Stomach (tissue), 4 donors: ENCODE data around the gene OPRL1.

Experiments
- CTCF ChIP-seq, 7 experiments: fragments of 450-650 bp in 4 of 7; fragments of 200-600 bp in 3 of 7; sonication (generic) in 3 of 7; IDR thresholded peaks; one replicate each; pipeline ENCODE4 v1.5.1; 2016 to 2019; ENCODE audit warnings: antibody characterized with exemption in 7 of 7, control low read depth in 2 of 7, mild to moderate bottlenecking in 1 of 7
- EP300 ChIP-seq: sonication (generic); formaldehyde crosslinking; IDR thresholded peaks from one replicate; pipeline ENCODE4 v1.6.1; 2017; ENCODE audit warnings: antibody characterized with exemption
- POLR2A ChIP-seq, 4 donors: fragments of 450-650 bp; IDR thresholded peaks; one replicate each; pipeline ENCODE4 v1.6.1; 2016; ENCODE audit warnings: antibody characterized with exemption in 4 of 4, control low read depth in 2 of 4, mild to moderate bottlenecking in 1 of 4, moderate library complexity in 1 of 4

GRCh38 chr20:64038224-64038564, 41.7 kb upstream of the OPRL1 start:
- no peak for TF ChIP-seq POLR2A (IDR thresholded peaks at IDR 0.05)
- TF ChIP-seq CTCF (IDR thresholded peaks at IDR 0.05), result no peak
- no peak for TF ChIP-seq EP300
